Mesothelial cell of epicardium (in vitro differentiated cells): Measurements from ENCODE around the gene GULP1. TPM values are rescaled to one million over a fixed set of nuclear protein-coding genes. Genes with fewer than 3 reads are reported as not detected.

ENCODE experiments used
- DNase-seq, 2 experiments: peaks; one replicate each; pipeline ENCODE4 v3.0.0; 2021; ENCODE audit warnings: low spot score in 2 of 2; ENCODE audit not compliant: unreplicated experiment in 2 of 2
- H3K27ac Mint-ChIP-seq: 2 replicates; pipeline ENCODE4 v1.8.0; 2021; ENCODE audit warnings: mixed read lengths
- H3K27me3 Mint-ChIP-seq: 2 replicates; pipeline ENCODE4 v1.8.0; 2021; ENCODE audit warnings: low read depth, mixed read lengths
- H3K36me3 Mint-ChIP-seq: 2 replicates; pipeline ENCODE4 v1.8.0; 2021; ENCODE audit warnings: mixed read lengths
- H3K4me1 Mint-ChIP-seq: 2 replicates; pipeline ENCODE4 v1.8.0; 2021; ENCODE audit warnings: mixed read lengths
- H3K4me3 Mint-ChIP-seq: 2 replicates; pipeline ENCODE4 v1.8.0; 2021; ENCODE audit warnings: mild to moderate bottlenecking, moderate library complexity, mixed read lengths
- H3K9me3 Mint-ChIP-seq: 2 replicates; pipeline ENCODE4 v1.8.0; 2021; ENCODE audit warnings: mixed read lengths
- total RNA-seq: library from RNA; stranded (reverse); gene quantifications from 3 replicates; pipeline ENCODE4 v1.2.1, GENCODE V29; 2021
- TF ChIP-seq, protein P1 (sequence below): fragments of 200-600 bp; sonication (generic); IDR thresholded peaks from one replicate; pipeline ENCODE4 v1.5.0; 2021; ENCODE audit warnings: antibody characterized with exemption; ENCODE audit not compliant: unreplicated experiment

The GULP1 gene
- total RNA-seq, 1 donor from 2014 or later, result 58.5 TPM

DNA sequence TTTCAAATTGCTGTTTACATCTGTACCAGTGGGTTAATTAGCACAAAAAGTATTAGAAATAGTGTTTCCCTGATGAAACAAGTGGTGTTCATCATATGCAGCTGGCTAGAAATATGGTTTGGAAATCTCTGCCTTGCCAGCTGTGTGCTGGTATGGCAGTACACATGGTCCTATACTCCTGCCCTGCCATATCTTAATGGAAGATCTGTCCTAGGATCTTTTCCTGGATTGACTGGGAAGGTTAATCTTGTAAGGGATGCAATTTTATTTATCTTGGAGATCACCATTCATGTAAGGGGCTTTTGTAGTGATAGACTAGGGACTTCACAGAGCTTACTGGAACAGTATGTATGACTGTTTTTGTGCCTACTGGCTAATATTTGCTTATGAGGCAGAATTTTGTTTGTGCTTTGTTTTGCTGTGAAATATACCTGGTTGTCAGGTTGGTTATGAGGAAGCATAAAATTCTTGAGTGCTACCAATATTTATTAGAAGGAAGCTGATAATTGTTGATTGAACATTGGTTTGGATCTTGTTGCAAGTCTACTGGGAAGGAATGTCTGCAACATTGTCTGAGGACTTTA, 73.5 kb downstream of the GULP1 start:
- TF ChIP-seq, protein P1, sequence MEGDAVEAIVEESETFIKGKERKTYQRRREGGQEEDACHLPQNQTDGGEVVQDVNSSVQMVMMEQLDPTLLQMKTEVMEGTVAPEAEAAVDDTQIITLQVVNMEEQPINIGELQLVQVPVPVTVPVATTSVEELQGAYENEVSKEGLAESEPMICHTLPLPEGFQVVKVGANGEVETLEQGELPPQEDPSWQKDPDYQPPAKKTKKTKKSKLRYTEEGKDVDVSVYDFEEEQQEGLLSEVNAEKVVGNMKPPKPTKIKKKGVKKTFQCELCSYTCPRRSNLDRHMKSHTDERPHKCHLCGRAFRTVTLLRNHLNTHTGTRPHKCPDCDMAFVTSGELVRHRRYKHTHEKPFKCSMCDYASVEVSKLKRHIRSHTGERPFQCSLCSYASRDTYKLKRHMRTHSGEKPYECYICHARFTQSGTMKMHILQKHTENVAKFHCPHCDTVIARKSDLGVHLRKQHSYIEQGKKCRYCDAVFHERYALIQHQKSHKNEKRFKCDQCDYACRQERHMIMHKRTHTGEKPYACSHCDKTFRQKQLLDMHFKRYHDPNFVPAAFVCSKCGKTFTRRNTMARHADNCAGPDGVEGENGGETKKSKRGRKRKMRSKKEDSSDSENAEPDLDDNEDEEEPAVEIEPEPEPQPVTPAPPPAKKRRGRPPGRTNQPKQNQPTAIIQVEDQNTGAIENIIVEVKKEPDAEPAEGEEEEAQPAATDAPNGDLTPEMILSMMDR, result no peak
- no peak overlapping the region for H3K4me3 Mint-ChIP-seq
- DNase-seq, result no peak
- no peaks in the 10 kb centered on the region for H3K9me3 Mint-ChIP-seq
- no peaks in the 10 kb centered on the region for H3K4me1 Mint-ChIP-seq
- H3K27me3 Mint-ChIP-seq, result no peaks in the 10 kb centered on the region
- H3K36me3 Mint-ChIP-seq, result no peaks in the 10 kb centered on the region
- H3K27ac Mint-ChIP-seq, result no peak overlapping the region

DNA sequence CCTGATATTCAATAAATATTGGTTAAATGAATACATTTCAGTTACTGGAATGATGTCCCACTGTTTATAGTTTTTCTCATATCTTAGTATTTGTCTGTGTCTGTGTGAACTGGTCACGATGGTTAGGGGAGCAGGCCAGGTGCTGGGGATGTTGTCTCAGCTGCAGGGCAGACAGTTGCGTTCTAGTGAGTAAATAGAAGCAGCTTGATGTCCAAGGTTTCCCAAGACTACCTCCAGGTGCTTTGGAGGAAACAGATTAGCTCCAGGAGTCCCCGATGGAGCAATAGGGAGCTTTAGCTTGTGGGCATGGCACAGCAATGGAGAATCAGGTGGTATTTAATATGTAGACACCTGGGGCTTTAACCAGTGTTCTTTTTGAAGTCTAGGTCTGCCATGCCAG, 75.5 kb downstream of the GULP1 start:
- Mint-ChIP-seq H3K9me3 (no peaks in the 10 kb centered on the region), H3K4me3 (no peak overlapping the region), H3K4me1 (peaks cover 11% of the 10 kb centered on the region), H3K36me3 (no peaks in the 10 kb centered on the region), H3K27ac (no peak overlapping the region), H3K27me3 (no peaks in the 10 kb centered on the region)
- DNase-seq, result no peak
- TF ChIP-seq, protein P1, result no peak

GRCh38 chr2:188369365-188369764, 77.7 kb downstream of the GULP1 start:
- Mint-ChIP-seq H3K27me3 (no peaks in the 10 kb centered on the region), H3K4me1 (peaks cover 17% of the 10 kb centered on the region), H3K4me3 (no peak overlapping the region), H3K27ac (no peak overlapping the region), H3K9me3 (no peaks in the 10 kb centered on the region), H3K36me3 (no peaks in the 10 kb centered on the region)
- no peak for DNase-seq
- TF ChIP-seq, protein P1, result no peak

GRCh38 chr2:188378371-188378950, 86.8 kb downstream of the GULP1 start:
- no peak overlapping the region for H3K27ac Mint-ChIP-seq
- TF ChIP-seq, protein P1, result no peak
- DNase-seq, result no peak
- peaks cover 24% of the 10 kb centered on the region for H3K4me1 Mint-ChIP-seq
- H3K4me3 Mint-ChIP-seq, result no peak overlapping the region
- H3K27me3 Mint-ChIP-seq, result no peaks in the 10 kb centered on the region
- H3K36me3 Mint-ChIP-seq, result peaks cover 3% of the 10 kb centered on the region
- H3K9me3 Mint-ChIP-seq, result peaks cover 4% of the 10 kb centered on the region

GRCh38 chr2:188379748-188380147, 88.1 kb downstream of the GULP1 start:
- H3K9me3 Mint-ChIP-seq, result peaks cover 13% of the 10 kb centered on the region
- DNase-seq, result no peak
- no peaks in the 10 kb centered on the region for H3K27me3 Mint-ChIP-seq
- no peak overlapping the region for H3K4me3 Mint-ChIP-seq
- H3K27ac Mint-ChIP-seq, result no peak overlapping the region
- peaks cover 11% of the 10 kb centered on the region for H3K36me3 Mint-ChIP-seq
- H3K4me1 Mint-ChIP-seq, result peaks cover 24% of the 10 kb centered on the region
- TF ChIP-seq, protein P1, result no peak
